OCI-M2 (cell line): ENCODE results near the gene RRAGD.

Experiments used
- DNase-seq: peaks from one replicate; lab custom pipeline; 2025; ENCODE audit not compliant: unreplicated experiment; lab: John Stamatoyannopoulos, UW

Gene RRAGD

GRCh38 chr6:89378628-89379027, 33.4 kb downstream of the RRAGD start:
- DNase-seq = no peak

GRCh38 chr6:89375427-89376267, 36.4 kb downstream of the RRAGD start:
- no peak for DNase-seq

- DNase-seq = no peak
These were observed 39.6 kb downstream of the RRAGD start for GRCh38 chr6:89372506-89372901.

GRCh38 chr6:89371849-89372505, 40.1 kb downstream of the RRAGD start:
- DNase-seq = no peak

GRCh38 chr6:89368999-89369398, 43.1 kb downstream of the RRAGD start:
- no peak for DNase-seq

GRCh38 chr6:89368107-89368506, 44.0 kb downstream of the RRAGD start:
- DNase-seq = no peak

GRCh38 chr6:89364586-89364985, 47.5 kb downstream of the RRAGD start:
- no peak for DNase-seq

- no peak for DNase-seq
These were observed 50.9 kb downstream of the RRAGD start for GRCh38 chr6:89361171-89361570.

- no peak for DNase-seq
These were observed 51.6 kb downstream of the RRAGD start for GRCh38 chr6:89360415-89360999.

- DNase-seq = no peak
These were observed 52.5 kb downstream of the RRAGD start for GRCh38 chr6:89359561-89359960.

GRCh38 chr6:89357390-89357789, 54.7 kb downstream of the RRAGD start:
- no peak for DNase-seq

- no peak for DNase-seq
These were observed 55.4 kb downstream of the RRAGD start for GRCh38 chr6:89356642-89357170.

GRCh38 chr6:89355511-89356194, 56.4 kb downstream of the RRAGD start:
- DNase-seq = no peak

- DNase-seq = no peak
These were observed 58.2 kb downstream of the RRAGD start for GRCh38 chr6:89353702-89354392.

- no peak for DNase-seq
These were observed 58.9 kb downstream of the RRAGD start for GRCh38 chr6:89353118-89353556.

- no peak for DNase-seq
These were observed 59.6 kb downstream of the RRAGD start, which contains the start of gene UBE2J1 for GRCh38 chr6:89352278-89353117. UBE2J1 (minus strand) TSS chr6:89352722; CDS start chr6:89352569, 153 bp downstream.

- DNase-seq = no peak
These were observed 60.3 kb downstream of the RRAGD start for GRCh38 chr6:89351671-89352277.

- no peak for DNase-seq
These were observed 61.6 kb downstream of the RRAGD start for GRCh38 chr6:89350281-89350966.

- DNase-seq = no peak
These were observed 63.7 kb downstream of the RRAGD start for GRCh38 chr6:89348372-89348771.
